GM19035 (cell line): ENCODE data around the gene PPP2R5C.
"Not testable (repeated sequence)": the region's sequence is repeated elsewhere in the genome, so short reads cannot be mapped to it uniquely, and the experiment has no call there.

Experiments used
- ATAC-seq: cut with Tn5 transposase; IDR thresholded peaks from one replicate; pipeline ENCODE4 v1.9.1; 2021; ENCODE audit not compliant: unreplicated experiment

The PPP2R5C gene

DNA sequence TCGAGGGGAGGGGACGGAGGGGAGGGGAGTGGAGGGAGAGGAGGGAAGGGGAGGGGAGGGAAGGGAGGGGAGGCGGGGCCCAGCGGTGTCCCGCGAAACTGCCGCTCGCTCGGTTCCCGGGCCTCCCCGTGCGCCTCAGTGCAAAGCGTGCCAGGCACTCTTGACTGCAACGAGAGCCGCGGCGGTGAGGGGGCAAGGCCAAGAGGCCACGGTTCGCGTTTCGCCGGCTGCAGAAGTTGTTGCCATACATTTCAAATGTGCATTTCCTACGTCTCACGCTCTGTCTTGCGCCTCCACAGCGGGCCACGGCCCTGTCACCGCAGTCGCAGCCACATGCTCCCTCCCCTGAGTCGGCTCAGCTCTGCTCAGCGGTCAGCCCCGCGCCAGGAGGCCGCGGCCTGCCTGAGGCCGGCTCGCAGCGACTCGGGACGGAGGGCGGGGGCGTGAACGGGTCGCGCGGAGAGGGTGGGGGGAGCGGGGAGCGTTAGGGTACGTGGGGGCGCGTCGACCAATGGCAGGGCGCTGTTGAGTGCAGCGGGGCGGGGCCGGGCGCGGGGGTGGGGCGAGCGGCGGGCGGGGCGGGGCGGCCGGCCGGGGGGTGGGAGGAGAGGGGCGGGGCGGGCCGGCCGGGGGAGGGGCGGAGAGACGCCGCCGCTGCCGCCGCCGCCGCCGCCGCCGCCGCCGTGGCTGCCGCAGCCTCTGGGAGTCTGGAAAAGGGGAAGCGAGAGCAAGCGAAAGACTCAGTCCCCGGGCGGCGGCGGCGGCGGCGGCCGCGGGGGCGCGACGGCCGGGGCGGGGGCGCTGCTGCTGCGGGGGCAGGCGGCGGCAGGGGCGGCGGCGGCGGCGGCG is at the start of gene PPP2R5C:
Gene PPP2R5C (plus strand): TSS at position 678 of the 849 bp plus-strand sequence. CDS start 185 bp downstream, outside the sequence.
- peak; percentile 62 for ATAC-seq

- ATAC-seq = not testable (repeated sequence)
Observed at GRCh38 chr14:101711857-101712233, 49.7 kb upstream of the PPP2R5C start.

GRCh38 chr14:101712341-101712740 is 49.2 kb upstream of the PPP2R5C start:
- ATAC-seq = not testable (repeated sequence)

DNA sequence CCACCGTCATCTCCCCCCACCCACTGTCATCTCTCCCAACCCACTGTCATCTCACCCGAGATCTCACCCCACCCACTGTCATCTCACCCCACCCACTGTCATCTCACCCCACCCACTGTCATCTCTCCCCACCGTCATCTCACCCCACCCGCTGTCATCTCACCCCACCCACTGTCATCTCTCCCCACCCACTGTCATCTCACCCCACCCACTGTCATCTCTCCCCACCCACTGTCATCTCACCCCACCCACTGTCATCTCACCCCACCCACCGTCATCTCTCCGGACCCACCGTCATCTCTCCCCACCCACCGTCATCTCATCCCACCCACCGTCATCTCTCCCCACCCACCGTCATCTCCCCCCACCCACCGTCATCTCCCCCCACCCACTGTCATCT is 48.4 kb upstream of the PPP2R5C start:
- not testable (repeated sequence) for ATAC-seq

GRCh38 chr14:101713621-101714349 is 47.7 kb upstream of the PPP2R5C start:
- no peak for ATAC-seq

DNA sequence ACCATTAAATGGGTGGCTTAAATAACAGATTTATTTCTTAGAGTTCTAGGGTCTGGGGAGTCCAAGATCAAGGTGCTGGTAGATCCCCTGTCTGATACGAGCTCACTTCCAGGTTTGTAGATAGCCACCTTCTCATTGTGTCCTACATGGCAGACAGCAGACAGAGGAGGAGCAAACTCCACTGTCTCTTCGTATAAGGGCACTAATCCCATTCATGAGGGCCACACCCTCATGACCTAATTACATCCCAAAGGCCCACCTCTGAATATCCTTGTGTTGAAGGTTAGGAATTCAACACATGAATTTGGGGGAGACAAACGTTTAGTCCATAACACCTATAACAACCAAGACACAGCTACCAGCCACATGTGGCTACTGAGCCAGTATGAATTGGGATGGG is 47.1 kb upstream of the PPP2R5C start:
- no peak for ATAC-seq

GRCh38 chr14:101715210-101716076 is 46.1 kb upstream of the PPP2R5C start:
- ATAC-seq = no peak

GRCh38 chr14:101716077-101716950 is 45.2 kb upstream of the PPP2R5C start:
- ATAC-seq = no peak

GRCh38 chr14:101716956-101717662 is 44.4 kb upstream of the PPP2R5C start:
- no peak for ATAC-seq

DNA sequence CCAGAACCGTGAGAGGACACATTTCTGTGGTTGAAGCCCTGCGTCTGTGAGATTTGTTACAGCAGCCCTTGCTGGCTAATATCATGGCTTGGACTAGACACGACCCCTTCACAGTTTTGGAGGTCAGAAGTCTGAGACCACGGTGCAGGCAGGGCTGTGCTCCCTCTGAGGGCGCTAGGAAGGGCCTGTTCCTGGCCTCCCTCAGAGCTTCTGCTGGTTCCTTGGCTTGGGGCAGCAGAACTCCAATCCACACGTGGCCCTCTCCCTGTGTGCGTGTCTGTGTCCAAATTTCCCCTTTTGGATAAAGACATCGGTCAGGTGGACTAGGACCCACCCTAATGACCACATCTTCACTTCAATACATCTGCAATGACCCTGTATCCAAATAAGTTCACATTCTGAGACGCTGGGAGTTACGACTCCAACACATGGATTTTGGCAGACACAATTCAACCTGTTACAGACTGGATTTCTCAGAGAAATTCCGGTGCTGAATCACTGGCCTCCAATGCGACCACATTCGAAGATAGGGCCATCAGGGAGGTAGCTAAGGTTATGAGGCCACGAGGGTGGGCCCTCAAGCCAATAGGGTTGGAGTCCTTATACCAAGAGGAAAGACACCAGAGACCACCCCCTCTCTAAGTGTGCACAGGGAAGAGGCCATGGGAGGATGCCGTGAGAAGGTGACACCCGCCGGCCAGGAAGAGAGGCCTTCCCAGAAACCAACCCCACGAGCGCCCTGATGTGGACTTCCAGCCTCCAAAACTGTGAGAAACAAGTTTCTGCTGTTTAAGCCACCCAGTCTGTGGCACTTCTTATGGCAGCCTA is 43.6 kb upstream of the PPP2R5C start:
- no peak for ATAC-seq

DNA sequence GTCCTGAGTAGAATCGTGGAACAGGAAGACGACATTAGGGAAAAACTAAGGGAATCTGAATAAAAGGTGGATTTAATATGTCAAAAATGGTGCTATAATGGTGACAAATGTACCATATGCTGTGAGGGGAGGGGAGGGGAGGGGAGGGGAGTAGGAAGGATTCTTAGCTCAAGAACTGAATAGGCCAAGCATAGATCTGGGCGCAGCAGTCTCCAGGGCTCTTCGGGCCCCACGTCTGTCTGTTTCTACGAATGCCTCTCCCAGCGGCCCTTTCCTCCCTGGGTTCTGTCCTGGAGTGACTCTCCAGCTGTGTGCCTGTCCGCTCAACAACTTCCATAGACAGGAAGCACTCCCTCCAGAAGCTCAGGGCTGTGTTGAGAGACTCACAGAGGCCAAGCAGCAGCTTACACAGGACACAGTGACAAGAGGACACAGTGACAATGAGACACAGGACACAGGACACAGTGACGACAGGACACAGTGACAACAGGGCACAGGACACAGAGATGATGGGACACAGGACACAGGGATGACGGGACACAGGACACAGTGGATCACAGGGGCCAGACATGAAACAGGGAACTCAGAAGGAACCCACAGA is 42.4 kb upstream of the PPP2R5C start:
- ATAC-seq = no peak

GRCh38 chr14:101719708-101720107 is 41.8 kb upstream of the PPP2R5C start:
- ATAC-seq = no peak

DNA sequence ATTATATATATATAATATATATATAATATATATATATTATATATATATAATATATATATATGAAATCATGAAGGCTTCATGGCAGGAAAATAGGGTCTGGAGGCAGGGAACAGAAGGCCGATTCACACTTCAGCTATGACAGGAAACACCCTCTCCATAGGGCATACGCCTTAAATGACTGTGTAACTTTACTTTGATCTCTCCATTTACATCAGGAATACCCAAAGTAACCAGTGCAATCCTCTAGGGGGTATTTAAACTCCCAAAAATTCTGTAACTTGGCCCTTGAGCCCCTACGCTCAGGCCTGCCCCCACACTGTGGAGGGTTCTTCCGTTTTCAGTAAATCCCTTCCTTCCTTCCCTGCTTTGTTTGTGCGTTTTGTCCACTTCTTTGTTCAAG is 40.4 kb upstream of the PPP2R5C start:
- no peak for ATAC-seq

DNA sequence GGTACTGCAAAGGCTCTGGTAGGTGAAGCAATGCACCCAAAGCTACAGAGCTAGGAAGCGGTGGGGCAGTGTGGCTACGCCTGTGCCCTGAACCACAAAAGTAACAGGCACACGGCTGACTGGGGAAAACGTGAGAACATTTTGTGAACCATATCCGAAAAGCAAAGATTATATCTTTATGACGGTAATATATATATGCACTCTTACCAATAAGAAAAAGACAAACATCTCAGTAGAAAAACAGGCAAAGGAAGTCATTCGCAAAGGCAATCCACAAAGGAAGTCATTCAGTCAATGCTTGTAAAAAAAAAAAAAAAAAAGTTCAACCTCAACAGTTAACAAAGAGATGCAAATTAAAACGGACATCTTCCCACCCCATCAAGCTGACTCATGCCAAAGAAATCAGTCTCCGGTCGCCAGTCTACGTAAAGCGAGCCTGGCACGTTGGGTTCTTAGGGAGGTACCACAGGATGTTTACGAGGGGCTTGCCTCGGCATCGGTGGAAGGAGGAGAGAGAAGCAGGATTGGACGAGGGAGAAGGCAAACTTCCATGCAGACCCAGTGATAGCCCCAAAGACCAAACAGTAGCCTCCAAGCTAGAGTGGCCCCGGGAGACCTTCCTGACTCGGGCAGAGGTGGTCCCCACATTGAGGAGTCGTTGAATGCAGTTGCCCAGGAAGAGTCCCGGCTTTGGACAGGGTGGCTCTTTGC is 39.4 kb upstream of the PPP2R5C start:
- ATAC-seq = no peak

DNA sequence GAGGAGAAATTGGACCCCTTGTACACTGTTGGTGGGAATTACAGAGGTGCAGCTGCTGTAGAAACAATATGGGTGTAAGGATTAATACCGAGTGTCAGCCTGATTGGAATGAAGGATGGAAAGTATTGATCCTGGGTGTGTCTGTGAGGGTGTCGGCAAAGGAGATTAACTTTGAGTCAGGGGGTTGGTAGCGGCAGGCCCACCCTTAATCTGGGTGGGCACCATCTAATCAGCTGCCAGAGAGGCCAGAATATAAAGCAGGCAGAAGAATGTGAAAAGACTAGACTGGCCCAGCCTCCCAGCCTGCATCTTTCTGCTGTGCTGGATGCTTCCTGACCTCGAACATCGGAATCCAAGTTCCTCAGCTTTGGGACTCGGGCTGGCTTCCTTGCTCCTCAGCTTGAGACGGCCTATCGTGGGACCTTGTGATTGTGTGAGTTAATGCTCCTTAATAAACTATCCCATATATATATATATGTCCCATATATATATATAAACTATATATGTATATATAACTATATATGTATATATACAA is 38.4 kb upstream of the PPP2R5C start:
- ATAC-seq = no peak

DNA sequence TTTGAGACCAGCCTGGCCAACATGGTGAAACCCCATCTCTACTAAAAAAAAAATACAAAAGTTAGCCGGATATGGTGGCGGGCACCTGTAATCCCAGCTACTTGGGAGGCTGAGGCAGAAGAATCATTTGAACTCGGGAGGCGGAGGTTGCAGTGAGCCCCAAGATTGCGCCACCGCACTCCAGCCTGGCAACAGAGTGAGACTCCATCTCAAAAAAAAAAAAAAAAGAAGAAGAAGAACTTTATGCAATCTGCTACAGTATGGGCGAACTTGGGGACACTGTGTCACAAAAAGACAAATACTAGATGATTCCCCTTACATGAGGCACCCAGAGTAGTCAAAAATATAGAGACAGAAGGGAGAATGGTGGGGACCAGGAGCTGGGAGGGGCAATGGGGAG is 35.9 kb upstream of the PPP2R5C start:
- not testable (repeated sequence) for ATAC-seq

DNA sequence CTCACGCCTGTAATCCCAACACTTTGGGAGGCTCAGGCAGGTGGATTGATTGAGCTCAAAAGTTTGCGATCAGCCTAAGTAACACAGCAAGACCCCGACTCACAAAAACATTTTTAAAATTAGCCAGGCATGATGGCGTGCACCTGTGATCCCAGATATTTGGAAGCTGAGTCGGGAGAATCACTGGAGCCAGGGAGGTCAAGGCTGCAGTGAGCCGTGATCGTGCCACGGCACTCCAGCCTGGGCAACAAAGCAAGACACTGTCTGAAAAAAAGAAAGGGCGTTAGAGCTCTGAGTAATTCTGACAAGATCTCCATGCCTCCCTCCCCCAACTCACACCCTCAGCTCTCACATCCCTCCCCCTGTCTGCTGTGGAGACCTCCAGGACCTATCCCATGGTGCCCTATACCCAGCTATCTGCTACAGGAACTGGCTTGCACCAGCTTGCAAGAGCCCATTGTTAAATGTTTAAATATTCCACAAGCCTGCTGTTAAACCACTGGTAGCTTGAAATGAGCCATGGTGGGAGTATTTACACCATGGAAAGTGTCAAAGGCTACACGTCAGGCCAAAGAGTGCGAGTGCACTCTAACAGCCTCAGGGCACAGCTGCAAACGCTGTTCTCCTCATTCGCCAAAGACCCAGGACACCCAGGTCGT is 35.1 kb upstream of the PPP2R5C start:
- no peak for ATAC-seq
